Stimulated activated CD8-positive, alpha-beta memory T cell treated with anti-CD3 and anti-CD28 coated beads, Interleukin-4, amount 100 ng/mL, for 48 hours (primary cell): ENCODE data around the gene NPIPB5.
"Not testable (repeated sequence)": the region's sequence is repeated elsewhere in the genome, so short reads cannot be mapped to it uniquely, and the experiment has no call there.

ENCODE experiments used
- DNase-seq: peaks from one replicate; pipeline ENCODE4 v3.0.0-alpha.2; 2020

NPIPB5 gene

GRCh38 chr16:22510591-22510990 lies at the start of gene NPIPB5:
Gene NPIPB5 (plus strand): TSS chr16:22510891. CDS start chr16:22513802, 2,911 bp downstream.
- not testable (repeated sequence) for DNase-seq

- DNase-seq, result peak; percentile 8
These were observed 41.8 kb upstream of the NPIPB5 start for GRCh38 chr16:22468846-22469245.

GRCh38 chr16:22537996-22538395 lies 27.3 kb downstream of the NPIPB5 start:
- not testable (repeated sequence) for DNase-seq

GRCh38 chr16:22544809-22545208 lies 34.1 kb downstream of the NPIPB5 start:
- not testable (repeated sequence) for DNase-seq

GRCh38 chr16:22546630-22547029 lies 35.9 kb downstream of the NPIPB5 start:
- not testable (repeated sequence) for DNase-seq

- not testable (repeated sequence) for DNase-seq
These were observed 36.6 kb downstream of the NPIPB5 start for GRCh38 chr16:22547170-22547765.

- not testable (repeated sequence) for DNase-seq
These were observed 39.2 kb downstream of the NPIPB5 start for GRCh38 chr16:22549853-22550252.

GRCh38 chr16:22551143-22551542 lies 40.5 kb downstream of the NPIPB5 start:
- DNase-seq, result not testable (repeated sequence)

- DNase-seq, result not testable (repeated sequence)
These were observed 41.0 kb downstream of the NPIPB5 start for GRCh38 chr16:22551651-22552050.

GRCh38 chr16:22556759-22557158 lies 46.1 kb downstream of the NPIPB5 start:
- DNase-seq, result not testable (repeated sequence)
